HCT116 (cell line): ENCODE results near the gene USP48. TPM values are rescaled to one million over a fixed set of nuclear protein-coding genes. Genes with fewer than 3 reads are reported as not detected.

Experiments used
- ATAC-seq: fragments of 200-7000 bp; cut with Tn5 transposase; 2 replicates; pipeline ENCODE4 v1.9.1; 2020; ENCODE audit warnings: mild to moderate bottlenecking, moderate library complexity
- BruUV-seq: library from RNA; stranded (reverse); fragments of 400-500 nt; replicated peaks from 2 replicates; lab custom pipeline; 2021; lab: Mats Ljungman, UMichigan
- CTCF ChIA-PET: fragments of 300-600 bp; sonication (Branson Sonifier 250); formaldehyde crosslinking; loops from one replicate; lab custom pipeline; 2021; ENCODE audit warnings: antibody characterized with exemption; lab: Charles Lee
- POLR2A ChIA-PET: fragments of 300-600, 350-600 bp; sonication (Branson Sonifier 250); formaldehyde crosslinking; loops from one replicate; lab custom pipeline; 2021; ENCODE audit warnings: antibody characterized with exemption; lab: Charles Lee
- RAD21 ChIA-PET, 2 experiments: fragments of 300-600 bp; sonication (Branson Sonifier 250); formaldehyde crosslinking; loops; one replicate each; lab custom pipeline; 2023; ENCODE audit warnings: low total read pairs in 2 of 2; ENCODE audit not compliant: uncharacterized antibody in 2 of 2, unreplicated experiment in 2 of 2, low non-redundant PET in 1 of 2; lab: Charles Lee
- DNase-seq: peaks from one replicate; pipeline ENCODE4 v3.0.0-alpha.2; 2010; ENCODE audit warnings: low read depth, low spot score
- H2AFZ ChIP-seq: fragments of 200-600 bp; shearing (Covaris generic), sonication (generic); 2 replicates; pipeline ENCODE4 v1.6.1; 2017; ENCODE audit warnings: low read depth, mixed run types, mixed read lengths, antibody characterized with exemption, low read length; ENCODE audit not compliant: poor library complexity, severe bottlenecking
- H3K27ac ChIP-seq: 2 replicates; pipeline ENCODE4 v1.5.1; 2012; ENCODE audit warnings: low read depth, low read length
- H3K27me3 ChIP-seq: fragments of 200-600 bp; sonication (generic); 2 replicates; pipeline ENCODE4 v1.6.1; 2016; ENCODE audit warnings: mixed run types, low read length, mixed read lengths; ENCODE audit not compliant: insufficient read depth
- H3K36me3 ChIP-seq, 2 experiments: fragments of 200-500 bp in 1 of 2; fragments of 200-600 bp in 1 of 2; sonication (Bioruptor generic) in 1 of 2; sonication (generic) in 1 of 2; 2 replicates each; pipeline versions ENCODE4 v1.5.1 to v1.6.1; 2014 to 2016; ENCODE audit warnings: low read length in 2 of 2, inconsistent platforms in 1 of 2, mixed read lengths in 1 of 2, mixed run types in 1 of 2; ENCODE audit not compliant: insufficient read depth in 2 of 2, control insufficient read depth in 1 of 2
- H3K4me1 ChIP-seq, 2 experiments: fragments of 200-600 bp in 1 of 2; sonication (generic) in 1 of 2; 2 replicates each; pipeline versions ENCODE4 v1.5.1 to v1.6.1; 2012 to 2017; ENCODE audit warnings: low read length in 2 of 2, inconsistent platforms in 1 of 2, mild to moderate bottlenecking in 1 of 2, mixed read lengths in 1 of 2, mixed run types in 1 of 2, moderate library complexity in 1 of 2; ENCODE audit not compliant: insufficient read depth in 2 of 2, control insufficient read depth in 1 of 2
- H3K4me2 ChIP-seq: fragments of 200-600 bp; sonication (generic); 2 replicates; pipeline ENCODE4 v1.6.1; 2017; ENCODE audit warnings: mixed run types, low read length, mixed read lengths
- H3K4me3 ChIP-seq, 2 experiments: fragments of 200-600 bp in 1 of 2; sonication (generic) in 1 of 2; replicated peaks in 1 of 2; 2 replicates each; pipeline ENCODE4 v1.5.1; 2011 to 2016; ENCODE audit warnings: low read length in 2 of 2, control low read depth in 1 of 2, low read depth in 1 of 2, mild to moderate bottlenecking in 1 of 2, mixed read lengths in 1 of 2, mixed run types in 1 of 2
- H3K79me2 ChIP-seq: fragments of 200-600 bp; sonication (generic); 2 replicates; pipeline ENCODE4 v1.6.1; 2017; ENCODE audit warnings: mild to moderate bottlenecking, mixed run types, low read length, moderate library complexity, mixed read lengths; ENCODE audit not compliant: insufficient read depth
- H3K9ac ChIP-seq: fragments of 200-600 bp; sonication (generic); 2 replicates; pipeline ENCODE4 v1.6.1; 2016; ENCODE audit warnings: low read length, mixed read lengths
- H3K9me2 ChIP-seq: fragments of 200-600 bp; sonication (generic), shearing (Covaris generic); 2 replicates; pipeline ENCODE4 v1.6.1; 2017; ENCODE audit warnings: mixed run types, mild to moderate bottlenecking, moderate library complexity; ENCODE audit not compliant: insufficient read depth
- H3K9me3 ChIP-seq, 2 experiments: fragments of 200-500 bp in 1 of 2; fragments of 200-600 bp in 1 of 2; sonication (Bioruptor generic) in 1 of 2; sonication (generic) in 1 of 2; 2 replicates each; pipeline ENCODE4 v1.6.1; 2014 to 2017; ENCODE audit warnings: low read length in 2 of 2, mixed read lengths in 2 of 2, inconsistent platforms in 1 of 2, low read depth in 1 of 2, mild to moderate bottlenecking in 1 of 2, mixed run types in 1 of 2, moderate library complexity in 1 of 2; ENCODE audit not compliant: control insufficient read depth in 1 of 2, insufficient read depth in 1 of 2
- H4K20me1 ChIP-seq: fragments of 200-600 bp; sonication (generic), shearing (Covaris generic); 2 replicates; pipeline ENCODE4 v1.6.1; 2017; ENCODE audit warnings: mixed run types, mild to moderate bottlenecking, moderate library complexity; ENCODE audit not compliant: insufficient read depth
- ATF3 ChIP-seq: IDR thresholded peaks from 2 replicates; pipeline ENCODE4 v1.6.1; 2012
- CBX3 ChIP-seq: IDR thresholded peaks from 2 replicates; pipeline ENCODE4 v1.6.1; 2012; ENCODE audit warnings: low read depth
- CEBPB ChIP-seq: IDR thresholded peaks from 2 replicates; pipeline ENCODE4 v1.6.1; 2012; ENCODE audit warnings: low read depth
- CTCF ChIP-seq, 3 experiments: fragments of 200-600 bp in 1 of 3; sonication (generic) in 1 of 3; IDR thresholded peaks in 2 of 3; conservative IDR thresholded peaks in 1 of 3; 2 replicates each; pipeline ENCODE4 v1.5.1; 2012 to 2017; ENCODE audit warnings: low read depth in 2 of 3, low read length in 2 of 3, antibody characterized with exemption in 1 of 3, borderline replicate concordance in 1 of 3, control low read depth in 1 of 3, mild to moderate bottlenecking in 1 of 3, mixed read lengths in 1 of 3, mixed run types in 1 of 3, moderate library complexity in 1 of 3; ENCODE audit not compliant: insufficient read depth in 1 of 3
- EZH2phosphoT487 ChIP-seq: fragments of 200-600 bp; IDR thresholded peaks from 2 replicates; pipeline ENCODE4 v1.6.1; 2018; ENCODE audit warnings: antibody characterized with exemption, borderline replicate concordance
- FOSL1 ChIP-seq: IDR thresholded peaks from 2 replicates; pipeline ENCODE4 v1.6.1; 2012; ENCODE audit warnings: low read depth
- JUND ChIP-seq: IDR thresholded peaks from 2 replicates; pipeline ENCODE4 v1.6.1; 2012
- MAX ChIP-seq: IDR thresholded peaks from 2 replicates; pipeline ENCODE4 v1.6.1; 2012
- SIN3A ChIP-seq: IDR thresholded peaks from 2 replicates; pipeline ENCODE4 v1.6.1; 2012; ENCODE audit warnings: low read depth
- SRF ChIP-seq: IDR thresholded peaks from 2 replicates; pipeline ENCODE4 v1.6.1; 2012; ENCODE audit warnings: low read depth
- TCF7L2 ChIP-seq: IDR thresholded peaks from 2 replicates; pipeline ENCODE4 v1.7.0; 2011; ENCODE audit warnings: borderline replicate concordance, inconsistent platforms; ENCODE audit not compliant: insufficient read depth, insufficient read length; ENCODE audit errors: extremely low read depth
- YY1 ChIP-seq: IDR thresholded peaks from 2 replicates; pipeline ENCODE4 v1.6.1; 2011; ENCODE audit warnings: low read length, low read depth, moderate library complexity, mild to moderate bottlenecking; ENCODE audit not compliant: insufficient replicate concordance; ENCODE audit errors: extremely low read depth
- ZBTB33 ChIP-seq: IDR thresholded peaks from 2 replicates; pipeline ENCODE4 v1.6.1; 2011; ENCODE audit warnings: mild to moderate bottlenecking, low read length, moderate library complexity; ENCODE audit not compliant: insufficient replicate concordance; ENCODE audit errors: extremely low read depth
- ZFX ChIP-seq: fragments of 450-650 bp; IDR thresholded peaks from 2 replicates; pipeline ENCODE4 v1.6.1; 2017
- ZNF274 ChIP-seq: fragments of 200-500 bp; sonication (Bioruptor generic); IDR thresholded peaks from 2 replicates; pipeline ENCODE4 v1.6.1; 2014; ENCODE audit warnings: mild to moderate bottlenecking, low read depth, low read length, inconsistent platforms
- intact Hi-C: fragments of 100-400 bp; cut with micrococcal nuclease; formaldehyde crosslinking; loops from 2 replicates; pipeline ENCODE4 v1.10.0; 2022
- total RNA-seq: library from RNA; stranded (reverse); gene quantifications from one replicate; pipeline ENCODE4 v1.2.1, GENCODE V29; 2021; ENCODE audit not compliant: unreplicated experiment

The USP48 gene
- total RNA-seq, 1 experiment from 2014 or later = 54.8 TPM

GRCh38 chr1:21779613-21780521, 3.1 kb downstream of the USP48 start:
- H3K4me3 ChIP-seq = no peak overlapping the region
- CTCF ChIA-PET = no interaction called here
- no peak overlapping the region for H3K27ac ChIP-seq
- H3K9me3 ChIP-seq = no peaks in the 10 kb centered on the region
- H3K79me2 ChIP-seq = peaks cover 77% of the 10 kb centered on the region
- BruUV-seq = TSS peak; percentile 6
- ATAC-seq (no peak), DNase-seq (no peak)
- no peaks in the 10 kb centered on the region for H3K9me2 ChIP-seq
- intact Hi-C loops = loop anchor here (5.0 kb wide), 1 partner anchor 157 kb away; the partner anchor contains the start of gene HSPG2
- TF ChIP-seq JUND = no peak
- TF ChIP-seq ATF3 = no peak
- TF ChIP-seq ZFX = no peak
- TF ChIP-seq ZNF274 = no peak
- TF ChIP-seq CBX3 = no peak
- TF ChIP-seq TCF7L2 = no peak
- no peak for TF ChIP-seq CTCF (IDR thresholded peaks at IDR 0.05 in 2 of 3, conservative IDR thresholded peaks at IDR 0.05 in 1 of 3; ENCODE audit: borderline replicate concordance in 1 of 3, insufficient read depth in 1 of 3, low read depth in 2 of 3, low read length in 2 of 3)
- TF ChIP-seq CEBPB = no peak
- no peak for TF ChIP-seq YY1
- no peak for TF ChIP-seq MAX
- no peak for TF ChIP-seq EZH2phosphoT487
- TF ChIP-seq ZBTB33 = no peak
- no peak for TF ChIP-seq FOSL1
- TF ChIP-seq SRF = no peak
- no peak for TF ChIP-seq SIN3A
- RAD21 ChIA-PET = no interaction called here
- H3K9ac ChIP-seq = no peak overlapping the region
- H3K36me3 ChIP-seq = no peaks in the 10 kb centered on the region
- no peak overlapping the region for H2AFZ ChIP-seq
- no peaks in the 10 kb centered on the region for H3K27me3 ChIP-seq
- peak overlapping the region; percentile 6; the same call in 1 of the 2 replicates for H3K4me2 ChIP-seq
- H4K20me1 ChIP-seq = no peaks in the 10 kb centered on the region
- H3K4me1 ChIP-seq = peaks cover 10 to 26% of the 10 kb centered on the region in 2 experiments; a peak in 3 of 4 replicates
- POLR2A ChIA-PET = no interaction called here
